Endothelial cell of umbilical vein (primary cell): ENCODE data around the gene IRF2BP2. TPM values are rescaled to one million over a fixed set of nuclear protein-coding genes. Genes with fewer than 3 reads are reported as not detected.

Experiments used
- BruUV-seq: library from RNA; stranded (reverse); fragments of 400-500 nt; replicated peaks from 2 replicates; lab custom pipeline; 2021; lab: Mats Ljungman, UMichigan
- CTCF ChIA-PET: fragments of 300-600, 350-600 bp; sonication (Branson Sonifier 250); formaldehyde crosslinking; loops from one replicate; lab custom pipeline; 2021; ENCODE audit warnings: antibody characterized with exemption, inconsistent platforms; lab: Charles Lee
- POLR2A ChIA-PET: fragments of 300-600, 350-600 bp; sonication (Branson Sonifier 250); formaldehyde crosslinking; loops from one replicate; lab custom pipeline; 2021; ENCODE audit warnings: antibody characterized with exemption, inconsistent platforms; lab: Charles Lee
- DNase-seq: peaks from one replicate; pipeline ENCODE4 v3.0.0-alpha.2; 2011; ENCODE audit warnings: low read depth, low spot score
- FAIRE-seq: peaks from 2 replicates; lab custom pipeline; 2011; peaks lifted over from hg19 to GRCh38; lab: Jason Lieb, UNC
- H2AFZ ChIP-seq: 2 replicates; pipeline ENCODE4 v1.6.0; 2012; ENCODE audit warnings: low read depth, low read length, control low read depth, inconsistent platforms
- H3K27ac ChIP-seq: 2 replicates; pipeline ENCODE4 v1.5.1; 2011; ENCODE audit warnings: low read depth, mild to moderate bottlenecking, control low read depth, low read length, moderate library complexity; ENCODE audit not compliant: insufficient read depth
- H3K27me3 ChIP-seq, 2 experiments: 2 replicates each; pipeline versions ENCODE4 v1.6.0 to v1.6.1; 2011; ENCODE audit warnings: low read length in 2 of 2, mixed read lengths in 1 of 2; ENCODE audit not compliant: control insufficient read depth in 2 of 2, insufficient read depth in 2 of 2
- H3K36me3 ChIP-seq, 2 experiments: 2 replicates in 1 of 2; 3 replicates in 1 of 2; pipeline ENCODE4 v1.5.1; 2011; ENCODE audit warnings: low read length in 2 of 2, mild to moderate bottlenecking in 1 of 2, moderate library complexity in 1 of 2; ENCODE audit not compliant: control insufficient read depth in 2 of 2, insufficient read depth in 2 of 2; ENCODE audit errors: extremely low read depth in 1 of 2
- H3K4me1 ChIP-seq: 3 replicates; pipeline ENCODE4 v1.5.1; 2011; ENCODE audit warnings: mild to moderate bottlenecking, low read length; ENCODE audit not compliant: control insufficient read depth, insufficient read depth; ENCODE audit errors: extremely low read depth
- H3K4me2 ChIP-seq: 2 replicates; pipeline ENCODE4 v1.6.1; 2011; ENCODE audit warnings: low read length, control low read depth, mixed read lengths; ENCODE audit not compliant: insufficient read depth
- H3K4me3 ChIP-seq, 3 experiments: fragments of 200-600 bp in 1 of 3; sonication (generic), shearing (Covaris generic) in 1 of 3; replicated peaks in 1 of 3; 2 replicates each; pipeline ENCODE4 v1.5.1; 2011 to 2016; ENCODE audit warnings: control low read depth in 3 of 3, low read length in 3 of 3, mild to moderate bottlenecking in 2 of 3, inconsistent platforms in 1 of 3, low read depth in 1 of 3, moderate library complexity in 1 of 3; ENCODE audit not compliant: insufficient read depth in 1 of 3
- H3K79me2 ChIP-seq: 2 replicates; pipeline ENCODE4 v1.6.0; 2012; ENCODE audit warnings: low read length, inconsistent platforms; ENCODE audit not compliant: control insufficient read depth, insufficient read depth
- H3K9ac ChIP-seq: replicated peaks from 2 replicates; pipeline ENCODE3; 2011; ENCODE audit warnings: low read length, control low read depth; ENCODE audit not compliant: insufficient read depth; ENCODE audit errors: extremely low read depth
- H3K9me1 ChIP-seq: replicated peaks from 3 replicates; pipeline ENCODE4 v1.6.0; 2011; ENCODE audit warnings: mild to moderate bottlenecking, low read length; ENCODE audit not compliant: control insufficient read depth, insufficient read depth; ENCODE audit errors: extremely low read depth
- H3K9me3 ChIP-seq: replicated peaks from 2 replicates; pipeline ENCODE4 v1.5.1; 2012; ENCODE audit warnings: low read length, inconsistent platforms; ENCODE audit not compliant: control insufficient read depth, insufficient read depth
- H4K20me1 ChIP-seq: replicated peaks from 2 replicates; pipeline ENCODE3; 2011; ENCODE audit warnings: mild to moderate bottlenecking, low read length; ENCODE audit not compliant: control insufficient read depth, insufficient read depth; ENCODE audit errors: extremely low read depth
- CTCF ChIP-seq, 2 donors: IDR thresholded peaks; 1 replicate in 1 of 2; 2 replicates in 1 of 2; pipeline ENCODE4 v1.5.1; 2011; ENCODE audit warnings: low read length in 2 of 2, mild to moderate bottlenecking in 2 of 2, moderate library complexity in 2 of 2, control low read depth in 1 of 2, inconsistent platforms in 1 of 2, low read depth in 1 of 2; ENCODE audit not compliant: insufficient read depth in 1 of 2; ENCODE audit errors: extremely low read depth in 1 of 2
- EZH2 ChIP-seq: IDR thresholded peaks from 2 replicates; pipeline ENCODE4 v1.6.1; 2012; ENCODE audit warnings: borderline replicate concordance, low read depth, mild to moderate bottlenecking, moderate library complexity, low read length, inconsistent platforms; ENCODE audit not compliant: severe bottlenecking
- FOS ChIP-seq: IDR thresholded peaks from 2 replicates; pipeline ENCODE4 v1.6.1; 2011; ENCODE audit warnings: mild to moderate bottlenecking, low read length, moderate library complexity, borderline replicate concordance; ENCODE audit not compliant: insufficient read depth
- GATA2 ChIP-seq: IDR thresholded peaks from 2 replicates; pipeline ENCODE4 v1.7.0; 2011; ENCODE audit warnings: low read depth, mild to moderate bottlenecking, moderate library complexity, mixed read lengths, low read length; ENCODE audit not compliant: insufficient read length, insufficient read depth
- JUN ChIP-seq: IDR thresholded peaks from 2 replicates; pipeline ENCODE4 v1.6.1; 2011; ENCODE audit warnings: borderline replicate concordance, low read depth; ENCODE audit not compliant: insufficient read length, insufficient read depth
- MAX ChIP-seq: IDR thresholded peaks from 2 replicates; pipeline ENCODE4 v1.6.1; 2011; ENCODE audit not compliant: insufficient read depth, insufficient read length
- MYC ChIP-seq: IDR thresholded peaks from one replicate; pipeline ENCODE4 v1.6.1; 2011; ENCODE audit warnings: mild to moderate bottlenecking, low read depth, low read length
- POLR2A ChIP-seq: IDR thresholded peaks from 2 replicates; pipeline ENCODE4 v1.6.1; 2012; ENCODE audit warnings: low read depth, mild to moderate bottlenecking, control low read depth, low read length
- POLR2AphosphoS5 ChIP-seq: IDR thresholded peaks from 2 replicates; pipeline ENCODE4 v1.6.1; 2012; ENCODE audit warnings: low read depth, mild to moderate bottlenecking, control low read depth, low read length, moderate library complexity; ENCODE audit not compliant: insufficient read depth
- dilution Hi-C: fragments of 300-500 bp; cut with MboI; formaldehyde crosslinking; loops from one replicate; pipeline ENCODE4 v1.15.0; 2019; ENCODE audit warnings: low sequenced_read_pairs; ENCODE audit not compliant: extremely low pct_ligation_motif_present
- intact Hi-C: fragments of 100-400 bp; cut with micrococcal nuclease; formaldehyde crosslinking; loops from one replicate; pipeline ENCODE4 v1.10.0; 2022
- polyA plus RNA-seq, 4 experiments: library from polyadenylated mRNA; depleted of rRNA in 3 of 4; stranded (reverse) in 3 of 4; unstranded in 1 of 4; fragments of >200 nt; gene quantifications; 2 replicates each; pipeline versions ENCODE4 v1.2.1 to v1.2.3, GENCODE V29; 2011 to 2012; ENCODE audit warnings: missing spikeins in 1 of 4
- total RNA-seq: library from RNA; stranded (reverse); gene quantifications from 2 replicates; pipeline ENCODE4 v1.2.3, GENCODE V29; 2021

The IRF2BP2 gene
- total and polyA plus RNA-seq, 2 donors (not counting 3 experiments of a cell fraction or from before 2014, with no cell fraction given) = 66.6 to 109 TPM

GRCh38 chr1:234555390-234556024, 54.5 kb downstream of the IRF2BP2 start:
- Histone ChIP-seq H3K9ac (no peak overlapping the region), H3K4me2 (no peak overlapping the region), H3K4me1 (peaks cover 18% of the 10 kb centered on the region), H3K27me3 (no peaks in the 10 kb centered on the region), H3K79me2 (no peaks in the 10 kb centered on the region), H2AFZ (no peak overlapping the region), H3K27ac (no peak overlapping the region), H4K20me1 (no peaks in the 10 kb centered on the region), H3K4me3 (no peak overlapping the region), H3K9me1 (no peaks in the 10 kb centered on the region), H3K36me3 (no peaks in the 10 kb centered on the region), H3K9me3 (no peaks in the 10 kb centered on the region)
- BruUV-seq = no TSS peak
- intact Hi-C loops = no loop called here
- no peak for TF ChIP-seq FOS
- TF ChIP-seq MYC = no peak
- ChIA-PET CTCF (interaction anchor here (0.9 kb wide), 1 partner anchor 45 kb away, joined by 3 read pairs; no protein-coding TSS in a partner anchor), POLR2A (no interaction called here)
- FAIRE-seq = no peak
- dilution Hi-C loops = no loop called here
- no peak for DNase-seq

GRCh38 chr1:234554698-234555311, 55.2 kb downstream of the IRF2BP2 start:
- dilution Hi-C loops (no loop called here), intact Hi-C loops (no loop called here)
- FAIRE-seq = no peak
- DNase-seq = no peak
- H3K9me3 ChIP-seq = no peaks in the 10 kb centered on the region
- no peaks in the 10 kb centered on the region for H3K36me3 ChIP-seq
- ChIA-PET CTCF (interaction anchor here (0.9 to 1.6 kb wide), 2 partner anchors 10 to 45 kb away, joined by 3 to 8 read pairs; no protein-coding TSS in a partner anchor), POLR2A (no interaction called here)
- no peak overlapping the region for H3K9ac ChIP-seq
- TF ChIP-seq MAX (no peak), JUN (no peak), GATA2 (no peak), MYC (no peak), POLR2AphosphoS5 (no peak), EZH2 (no peak), POLR2A (no peak), CTCF (IDR thresholded peaks at IDR 0.05; ENCODE audit: extremely low read depth in 1 of 2, insufficient read depth in 1 of 2, low read depth in 1 of 2, low read length in 2 of 2) (no peak), FOS (no peak)
- H3K4me1 ChIP-seq = peaks cover 20% of the 10 kb centered on the region
- H3K4me3 ChIP-seq = no peak overlapping the region
- no peaks in the 10 kb centered on the region for H3K27me3 ChIP-seq
- no peaks in the 10 kb centered on the region for H3K79me2 ChIP-seq
- H4K20me1 ChIP-seq = no peaks in the 10 kb centered on the region
- H3K4me2 ChIP-seq = no peak overlapping the region
- H3K27ac ChIP-seq = no peak overlapping the region
- no TSS peak for BruUV-seq
- H2AFZ ChIP-seq = no peak overlapping the region
- no peaks in the 10 kb centered on the region for H3K9me1 ChIP-seq
